ENCODE data around the gene INSRR.
A peak's percentile ranks its signal among the peaks of the same experiment; 100 is the strongest.

INSRR gene

GRCh38 chr1:156895455-156895812 is 36.5 kb upstream of the INSRR start:
- peak overlapping the region; percentile 65 for H3K4me3 ChIP-seq (ENCODE audit: low read depth, low read length)
- no peak for DNase-seq (ENCODE audit: low read depth)

GRCh38 chr1:156894711-156895454 is 36.0 kb upstream of the INSRR start:
- DNase-seq (ENCODE audit: low read depth) = no peak
- peak overlapping the region; percentile 65 for H3K4me3 ChIP-seq (ENCODE audit: low read depth, low read length)

- peak overlapping the region; percentile 65 for H3K4me3 ChIP-seq (ENCODE audit: low read depth, low read length)
Measured at GRCh38 chr1:156894001-156894400, 35.1 kb upstream of the INSRR start.

GRCh38 chr1:156893048-156893953 is 34.4 kb upstream of the INSRR start, which contains the start of gene PEAR1:
Gene PEAR1 (plus strand): TSS chr1:156893718. CDS start chr1:156903927, 10,209 bp downstream.
- DNase-seq (ENCODE audit: low read depth) = no peak
- peak within 1 kb of the TSS; percentile 65 for H3K4me3 ChIP-seq (ENCODE audit: low read depth, low read length)

More at GRCh38 chr1:156894001-156894400, 35.1 kb upstream of the INSRR start:
- no peak for DNase-seq (ENCODE audit: low read depth)

GRCh38 chr1:156892190-156893047 is 33.5 kb upstream of the INSRR start:
- peak overlapping the region; percentile 27 for H3K4me3 ChIP-seq (ENCODE audit: low read depth, low read length)
- peak; percentile 53 for DNase-seq (ENCODE audit: low read depth)

GRCh38 chr1:156889802-156890580 is 31.1 kb upstream of the INSRR start:
- DNase-seq (ENCODE audit: low read depth) = no peak
- H3K4me3 ChIP-seq (ENCODE audit: low read depth, low read length) = no peak overlapping the region

- no peak overlapping the region for H3K4me3 ChIP-seq (ENCODE audit: low read depth, low read length)
- no peak for DNase-seq (ENCODE audit: low read depth)
Measured at GRCh38 chr1:156887734-156888133, 28.8 kb upstream of the INSRR start.

GRCh38 chr1:156887317-156887716 is 28.4 kb upstream of the INSRR start:
- H3K4me3 ChIP-seq (ENCODE audit: low read depth, low read length) = no peak overlapping the region
- DNase-seq (ENCODE audit: low read depth) = no peak

- no peak for DNase-seq (ENCODE audit: low read depth)
- no peak overlapping the region for H3K4me3 ChIP-seq (ENCODE audit: low read depth, low read length)
Measured at GRCh38 chr1:156886583-156887281, 27.8 kb upstream of the INSRR start.

- H3K4me3 ChIP-seq (ENCODE audit: low read depth, low read length) = no peak overlapping the region
- no peak for DNase-seq (ENCODE audit: low read depth)
Measured at GRCh38 chr1:156885880-156886355, 27.0 kb upstream of the INSRR start.

- no peak for DNase-seq (ENCODE audit: low read depth)
- no peak overlapping the region for H3K4me3 ChIP-seq (ENCODE audit: low read depth, low read length)
Measured at GRCh38 chr1:156885314-156885713, 26.4 kb upstream of the INSRR start.

- DNase-seq (ENCODE audit: low read depth) = no peak
- no peak overlapping the region for H3K4me3 ChIP-seq (ENCODE audit: low read depth, low read length)
Measured at GRCh38 chr1:156884560-156885184, 25.8 kb upstream of the INSRR start.

GRCh38 chr1:156883919-156884318 is 25.0 kb upstream of the INSRR start:
- H3K4me3 ChIP-seq (ENCODE audit: low read depth, low read length) = no peak overlapping the region
- no peak for DNase-seq (ENCODE audit: low read depth)

- DNase-seq (ENCODE audit: low read depth) = no peak
- no peak overlapping the region for H3K4me3 ChIP-seq (ENCODE audit: low read depth, low read length)
Measured at GRCh38 chr1:156882543-156882942, 23.6 kb upstream of the INSRR start.

GRCh38 chr1:156881663-156882062 is 22.7 kb upstream of the INSRR start:
- H3K4me3 ChIP-seq (ENCODE audit: low read depth, low read length) = no peak overlapping the region

GRCh38 chr1:156881101-156881500 is 22.2 kb upstream of the INSRR start:
- H3K4me3 ChIP-seq (ENCODE audit: low read depth, low read length) = no peak overlapping the region
- DNase-seq (ENCODE audit: low read depth) = no peak

More at GRCh38 chr1:156881663-156882062, 22.7 kb upstream of the INSRR start:
- DNase-seq (ENCODE audit: low read depth) = no peak

GRCh38 chr1:156880473-156880872 is 21.6 kb upstream of the INSRR start:
- DNase-seq (ENCODE audit: low read depth) = no peak
- no peak overlapping the region for H3K4me3 ChIP-seq (ENCODE audit: low read depth, low read length)

- DNase-seq (ENCODE audit: low read depth) = no peak
- H3K4me3 ChIP-seq (ENCODE audit: low read depth, low read length) = no peak overlapping the region
Measured at GRCh38 chr1:156879876-156880275, 21.0 kb upstream of the INSRR start.

Data from skeletal muscle cell (primary cell).